HG02981 (cell line): Measurements from ENCODE around the gene ZNF775.
A peak's percentile ranks its signal among the peaks of the same experiment; 100 is the strongest.

Experiments
- ATAC-seq: cut with Tn5 transposase; IDR thresholded peaks from one replicate; pipeline ENCODE4 v1.9.1; 2021; ENCODE audit warnings: mild to moderate bottlenecking, moderate library complexity; ENCODE audit not compliant: unreplicated experiment

Gene ZNF775

GRCh38 chr7:150432915-150433892, 54.1 kb downstream of the ZNF775 start:
- no peak for ATAC-seq

- ATAC-seq = no peak
Observed at GRCh38 chr7:150434240-150434639, 55.1 kb downstream of the ZNF775 start.

GRCh38 chr7:150435047-150435389, 55.9 kb downstream of the ZNF775 start:
- ATAC-seq = no peak

GRCh38 chr7:150435390-150436073, 56.4 kb downstream of the ZNF775 start:
- peak; percentile 93 for ATAC-seq

- no peak for ATAC-seq
Observed at GRCh38 chr7:150439967-150440366, 60.8 kb downstream of the ZNF775 start.

GRCh38 chr7:150441524-150441923, 62.4 kb downstream of the ZNF775 start:
- no peak for ATAC-seq

- no peak for ATAC-seq
Observed at GRCh38 chr7:150442811-150443210, 63.7 kb downstream of the ZNF775 start.

- no peak for ATAC-seq
Observed at GRCh38 chr7:150443793-150444540, 64.8 kb downstream of the ZNF775 start.

GRCh38 chr7:150444674-150445365, 65.7 kb downstream of the ZNF775 start:
- no peak for ATAC-seq

GRCh38 chr7:150446288-150446938, 67.3 kb downstream of the ZNF775 start:
- ATAC-seq = no peak
